WERI-Rb-1 (cell line): ENCODE measurements around the gene C4orf46.

Experiments
- DNase-seq: peaks from one replicate; pipeline ENCODE4 v3.0.0-alpha.2; 2020
- H3K27ac ChIP-seq: fragments of 250-450 bp; sonication (Bioruptor Pico); 2 replicates; pipeline ENCODE4 v1.5.1; 2020; ENCODE audit warnings: mild to moderate bottlenecking, moderate library complexity
- H3K27me3 ChIP-seq: fragments of 250-450 bp; sonication (Bioruptor Pico); 2 replicates; pipeline ENCODE4 v1.5.1; 2021; ENCODE audit warnings: mild to moderate bottlenecking, low read depth, moderate library complexity; ENCODE audit not compliant: insufficient read depth, severe bottlenecking
- H3K36me3 ChIP-seq: fragments of 250-450 bp; sonication (Bioruptor Pico); 2 replicates; pipeline ENCODE4 v1.5.1; 2020; ENCODE audit warnings: mild to moderate bottlenecking, moderate library complexity
- H3K4me3 ChIP-seq: 2 replicates; pipeline ENCODE4 v1.5.1; 2011; ENCODE audit warnings: low read depth, mild to moderate bottlenecking, control low read depth, low read length
- H3K9me3 ChIP-seq: fragments of 250-450 bp; sonication (Bioruptor Pico); 2 replicates; pipeline ENCODE4 v1.5.1; 2021; ENCODE audit warnings: mild to moderate bottlenecking, moderate library complexity; ENCODE audit not compliant: severe bottlenecking
- CTCF ChIP-seq: IDR thresholded peaks from 2 replicates; pipeline ENCODE4 v1.5.1; 2011; ENCODE audit warnings: low read depth, mild to moderate bottlenecking, control low read depth, inconsistent platforms, low read length

Gene C4orf46

DNA sequence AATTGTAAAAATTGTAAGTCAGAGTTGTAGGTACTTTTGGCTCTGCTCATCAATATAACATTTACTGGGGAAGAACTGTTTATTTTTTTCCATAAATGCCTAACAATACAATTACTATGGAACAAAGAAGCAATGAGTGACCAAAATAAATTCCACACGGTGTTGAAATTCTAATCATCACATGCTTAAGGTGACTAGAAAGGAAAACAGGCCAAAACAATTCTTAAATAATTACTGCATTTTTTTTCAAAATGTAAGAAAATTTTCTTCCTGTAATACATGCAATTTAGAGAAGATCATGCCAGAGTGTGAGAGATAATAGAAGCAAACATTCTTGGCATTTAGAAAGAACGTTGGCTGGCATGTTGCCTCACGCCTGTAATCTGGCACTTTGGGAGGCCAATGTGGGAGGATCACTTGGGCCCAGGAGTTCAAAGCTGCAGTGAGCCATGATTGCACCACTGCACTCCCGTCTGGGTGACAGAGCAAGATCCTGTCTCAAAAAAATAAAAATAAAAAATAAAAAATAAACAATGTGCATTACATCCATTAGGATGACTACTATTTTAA, 22.5 kb downstream of the C4orf46 start:
- H3K4me3 ChIP-seq: no peak overlapping the region
- TF ChIP-seq CTCF: no peak
- no peaks in the 10 kb centered on the region for H3K27me3 ChIP-seq
- DNase-seq: no peak
- H3K36me3 ChIP-seq: no peaks in the 10 kb centered on the region
- no peaks in the 10 kb centered on the region for H3K9me3 ChIP-seq
- no peak overlapping the region for H3K27ac ChIP-seq

- no peak for TF ChIP-seq CTCF
- DNase-seq: no peak
- no peaks in the 10 kb centered on the region for H3K9me3 ChIP-seq
Measured at GRCh38 chr4:158644760-158645159, 26.9 kb downstream of the C4orf46 start.

GRCh38 chr4:158644356-158644755, 27.3 kb downstream of the C4orf46 start:
- no peaks in the 10 kb centered on the region for H3K36me3 ChIP-seq
- TF ChIP-seq CTCF: no peak
- no peak overlapping the region for H3K4me3 ChIP-seq
- no peak overlapping the region for H3K27ac ChIP-seq
- no peaks in the 10 kb centered on the region for H3K27me3 ChIP-seq
- no peaks in the 10 kb centered on the region for H3K9me3 ChIP-seq
- no peak for DNase-seq

More at GRCh38 chr4:158644760-158645159, 26.9 kb downstream of the C4orf46 start:
- Histone ChIP-seq H3K27me3 (no peaks in the 10 kb centered on the region), H3K36me3 (no peaks in the 10 kb centered on the region), H3K4me3 (no peak overlapping the region), H3K27ac (no peak overlapping the region)

DNA sequence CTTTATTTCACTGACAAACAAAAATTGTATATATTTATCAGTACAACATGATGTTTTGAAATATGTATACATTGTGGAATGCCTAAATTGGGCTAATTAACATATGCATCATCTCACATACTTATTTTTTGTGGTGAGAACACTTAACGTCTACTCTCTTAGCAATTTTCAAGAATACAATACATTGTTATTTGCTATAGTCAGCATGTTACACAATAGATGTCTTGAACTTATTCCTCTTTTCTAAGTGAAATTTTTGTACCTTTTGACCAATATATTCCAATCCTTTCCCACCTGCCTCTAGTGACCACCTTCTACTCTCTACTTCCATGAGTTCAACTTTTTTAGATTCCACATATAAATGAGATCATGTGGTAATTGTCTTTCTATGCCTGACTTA, 35.1 kb downstream of the C4orf46 start:
- DNase-seq: no peak
- Histone ChIP-seq H3K27me3 (no peaks in the 10 kb centered on the region), H3K36me3 (no peaks in the 10 kb centered on the region), H3K27ac (no peak overlapping the region), H3K9me3 (no peaks in the 10 kb centered on the region), H3K4me3 (no peak overlapping the region)
- TF ChIP-seq CTCF: no peak

GRCh38 chr4:158630893-158631292, 40.8 kb downstream of the C4orf46 start:
- DNase-seq: no peak
- H3K4me3 ChIP-seq: no peak overlapping the region
- H3K27me3 ChIP-seq: no peaks in the 10 kb centered on the region
- TF ChIP-seq CTCF: no peak
- H3K36me3 ChIP-seq: no peaks in the 10 kb centered on the region
- no peak overlapping the region for H3K27ac ChIP-seq
- no peaks in the 10 kb centered on the region for H3K9me3 ChIP-seq

- no peak for DNase-seq
- Histone ChIP-seq H3K27me3 (no peaks in the 10 kb centered on the region), H3K4me3 (no peak overlapping the region), H3K9me3 (no peaks in the 10 kb centered on the region), H3K27ac (no peak overlapping the region), H3K36me3 (no peaks in the 10 kb centered on the region)
- TF ChIP-seq CTCF: no peak
Measured at GRCh38 chr4:158625544-158625943, 46.1 kb downstream of the C4orf46 start.
